Measurements from ENCODE around the gene FAM240A.

FAM240A gene

GRCh38 chr3:46664188-46664970, 52.1 kb downstream of the FAM240A start:
- no peak for DNase-seq

- DNase-seq = no peak
Observed at GRCh38 chr3:46664971-46665762, 52.8 kb downstream of the FAM240A start.

GRCh38 chr3:46665763-46666452, 53.6 kb downstream of the FAM240A start:
- DNase-seq = no peak

GRCh38 chr3:46666453-46666845, 54.1 kb downstream of the FAM240A start:
- no peak for DNase-seq

GRCh38 chr3:46667061-46667621, 54.8 kb downstream of the FAM240A start:
- DNase-seq = no peak

- DNase-seq = no peak
Observed at GRCh38 chr3:46667657-46668056, 55.3 kb downstream of the FAM240A start.

- DNase-seq = no peak
Observed at GRCh38 chr3:46668116-46668515, 55.8 kb downstream of the FAM240A start.

GRCh38 chr3:46668591-46668990, 56.3 kb downstream of the FAM240A start:
- DNase-seq = no peak

- no peak for DNase-seq
Observed at GRCh38 chr3:46669191-46669999, 57.1 kb downstream of the FAM240A start.

GRCh38 chr3:46670000-46670890, 57.9 kb downstream of the FAM240A start:
- DNase-seq = no peak

- no peak for DNase-seq
Observed at GRCh38 chr3:46670891-46671427, 58.6 kb downstream of the FAM240A start.

- no peak for DNase-seq
Observed at GRCh38 chr3:46671541-46672348, 59.4 kb downstream of the FAM240A start.

- DNase-seq = no peak
Observed at GRCh38 chr3:46672349-46672695, 60.0 kb downstream of the FAM240A start.

- no peak for DNase-seq
Observed at GRCh38 chr3:46673151-46674030, 61.1 kb downstream of the FAM240A start.

- no peak for DNase-seq
Observed at GRCh38 chr3:46674031-46674845, 61.9 kb downstream of the FAM240A start.

GRCh38 chr3:46675426-46675825, 63.1 kb downstream of the FAM240A start:
- DNase-seq = no peak
